Neural cell (in vitro differentiated cells): ENCODE results near the gene RPL38. TPM values are rescaled to one million over a fixed set of nuclear protein-coding genes. Genes with fewer than 3 reads are reported as not detected.

ENCODE experiments used
- H2AFZ ChIP-seq: fragments of 200-600, 300-800 bp; sonication (generic), shearing (Covaris generic); 2 replicates; pipeline ENCODE4 v1.6.0; 2014; ENCODE audit warnings: low read depth, mild to moderate bottlenecking, antibody characterized with exemption, low read length, moderate library complexity
- H3F3A ChIP-seq: fragments of 200-600 bp; shearing (Covaris generic); 2 replicates; pipeline ENCODE4 v1.6.1; 2016; ENCODE audit warnings: mild to moderate bottlenecking, moderate library complexity, mixed read lengths, antibody characterized with exemption, low read length; ENCODE audit not compliant: insufficient read depth, poor library complexity, severe bottlenecking
- H3K27ac ChIP-seq: fragments of 200-600, 300-800 bp; sonication (generic), shearing (Covaris generic); 2 replicates; pipeline ENCODE4 v1.5.1; 2014; ENCODE audit warnings: mild to moderate bottlenecking, low read length, moderate library complexity
- H3K27me3 ChIP-seq: fragments of 300-800, 200-600 bp; sonication (generic), shearing (Covaris generic); 2 replicates; pipeline ENCODE4 v1.6.0; 2014; ENCODE audit warnings: mild to moderate bottlenecking, low read depth, low read length, moderate library complexity; ENCODE audit not compliant: insufficient read depth
- H3K36me3 ChIP-seq: fragments of 300-800, 200-600 bp; sonication (generic), shearing (Covaris generic); 2 replicates; pipeline ENCODE4 v1.5.1; 2014; ENCODE audit warnings: mild to moderate bottlenecking, antibody characterized with exemption, low read length, moderate library complexity; ENCODE audit not compliant: insufficient read depth
- H3K4me2 ChIP-seq: fragments of 300-800, 200-600 bp; sonication (generic), shearing (Covaris generic); 2 replicates; pipeline ENCODE4 v1.6.0; 2014; ENCODE audit warnings: mild to moderate bottlenecking, low read length
- H3K4me3 ChIP-seq: fragments of 300-800, 200-600 bp; sonication (generic), shearing (Covaris generic); 2 replicates; pipeline ENCODE4 v1.5.1; 2014; ENCODE audit warnings: mild to moderate bottlenecking, low read length, moderate library complexity
- H3K79me2 ChIP-seq: fragments of 200-600 bp; shearing (Covaris generic); replicated peaks from 2 replicates; pipeline ENCODE4 v1.6.0; 2014; ENCODE audit warnings: mild to moderate bottlenecking, low read length, moderate library complexity; ENCODE audit not compliant: insufficient read depth
- H3K9ac ChIP-seq: fragments of 300-800, 200-600 bp; sonication (generic), shearing (Covaris generic); 2 replicates; pipeline ENCODE4 v1.6.1; 2016; ENCODE audit warnings: mild to moderate bottlenecking, low read length, mixed read lengths
- H3K9me2 ChIP-seq: fragments of 200-600 bp; shearing (Covaris generic); 2 replicates; pipeline ENCODE4 v1.6.1; 2016; ENCODE audit warnings: mild to moderate bottlenecking, low read length, mixed read lengths; ENCODE audit not compliant: insufficient read depth
- H3K9me3 ChIP-seq: fragments of 200-600, 300-800 bp; sonication (generic), shearing (Covaris generic); 2 replicates; pipeline ENCODE4 v1.6.1; 2016; ENCODE audit warnings: mild to moderate bottlenecking, mixed run types, low read length, moderate library complexity, mixed read lengths
- H4K20me1 ChIP-seq: fragments of 200-600 bp; shearing (Covaris generic); 2 replicates; pipeline ENCODE4 v1.6.1; 2016; ENCODE audit warnings: mild to moderate bottlenecking, mixed run types; ENCODE audit not compliant: insufficient read depth
- CTCF ChIP-seq: fragments of 450-650 bp; IDR thresholded peaks from 2 replicates; pipeline ENCODE4 v1.5.1; 2014; ENCODE audit warnings: antibody characterized with exemption, mild to moderate bottlenecking, moderate library complexity; ENCODE audit not compliant: poor library complexity, severe bottlenecking
- EP300 ChIP-seq: fragments of 450-650 bp; conservative IDR thresholded peaks from 2 replicates; pipeline ENCODE4 v1.6.1; 2014; ENCODE audit warnings: antibody characterized with exemption, mild to moderate bottlenecking, moderate library complexity; ENCODE audit not compliant: poor library complexity, severe bottlenecking
- EZH2 ChIP-seq: fragments of 200-600, 300-800 bp; shearing (Covaris generic), sonication (generic); IDR thresholded peaks from 2 replicates; pipeline ENCODE4 v1.6.1; 2014; ENCODE audit warnings: antibody characterized with exemption, low read length, borderline replicate concordance, mild to moderate bottlenecking; ENCODE audit not compliant: insufficient read depth, poor library complexity, severe bottlenecking
- MXI1 ChIP-seq: fragments of 450-650 bp; conservative IDR thresholded peaks from 2 replicates; pipeline ENCODE4 v1.6.1; 2014; ENCODE audit warnings: antibody characterized with exemption, mild to moderate bottlenecking; ENCODE audit not compliant: poor library complexity, severe bottlenecking
- RAD21 ChIP-seq: fragments of 450-650 bp; conservative IDR thresholded peaks from 2 replicates; pipeline ENCODE4 v1.6.1; 2014; ENCODE audit warnings: antibody characterized with exemption, mild to moderate bottlenecking, moderate library complexity
- TAF1 ChIP-seq: IDR thresholded peaks from 2 replicates; pipeline ENCODE4 v1.6.1; 2012; ENCODE audit warnings: low read depth
- polyA plus RNA-seq: library from polyadenylated mRNA; depleted of rRNA; stranded (reverse); fragments of >200 nt; gene quantifications from 2 replicates; pipeline ENCODE4 v1.2.3, GENCODE V29; 2014
- TF ChIP-seq, protein P1 (sequence below): IDR thresholded peaks from 2 replicates; pipeline ENCODE4 v1.6.1; 2012; ENCODE audit warnings: borderline replicate concordance

The RPL38 gene
- polyA plus RNA-seq, 1 donor from 2014 or later: 378 TPM

- Histone ChIP-seq H3K79me2 (no peaks in the 10 kb centered on the region), H3K4me3 (no peak overlapping the region), H4K20me1 (no peaks in the 10 kb centered on the region), H3K9ac (no peak overlapping the region), H3K36me3 (no peaks in the 10 kb centered on the region), H2AFZ (no peak overlapping the region), H3K27ac (no peak overlapping the region), H3F3A (no peaks in the 10 kb centered on the region), H3K9me3 (no peaks in the 10 kb centered on the region), H3K9me2 (no peaks in the 10 kb centered on the region), H3K27me3 (no peaks in the 10 kb centered on the region), H3K4me2 (no peak overlapping the region)
- TF ChIP-seq RAD21: no peak
- TF ChIP-seq TAF1: no peak
- no peak for TF ChIP-seq MXI1
- TF ChIP-seq, protein P1, sequence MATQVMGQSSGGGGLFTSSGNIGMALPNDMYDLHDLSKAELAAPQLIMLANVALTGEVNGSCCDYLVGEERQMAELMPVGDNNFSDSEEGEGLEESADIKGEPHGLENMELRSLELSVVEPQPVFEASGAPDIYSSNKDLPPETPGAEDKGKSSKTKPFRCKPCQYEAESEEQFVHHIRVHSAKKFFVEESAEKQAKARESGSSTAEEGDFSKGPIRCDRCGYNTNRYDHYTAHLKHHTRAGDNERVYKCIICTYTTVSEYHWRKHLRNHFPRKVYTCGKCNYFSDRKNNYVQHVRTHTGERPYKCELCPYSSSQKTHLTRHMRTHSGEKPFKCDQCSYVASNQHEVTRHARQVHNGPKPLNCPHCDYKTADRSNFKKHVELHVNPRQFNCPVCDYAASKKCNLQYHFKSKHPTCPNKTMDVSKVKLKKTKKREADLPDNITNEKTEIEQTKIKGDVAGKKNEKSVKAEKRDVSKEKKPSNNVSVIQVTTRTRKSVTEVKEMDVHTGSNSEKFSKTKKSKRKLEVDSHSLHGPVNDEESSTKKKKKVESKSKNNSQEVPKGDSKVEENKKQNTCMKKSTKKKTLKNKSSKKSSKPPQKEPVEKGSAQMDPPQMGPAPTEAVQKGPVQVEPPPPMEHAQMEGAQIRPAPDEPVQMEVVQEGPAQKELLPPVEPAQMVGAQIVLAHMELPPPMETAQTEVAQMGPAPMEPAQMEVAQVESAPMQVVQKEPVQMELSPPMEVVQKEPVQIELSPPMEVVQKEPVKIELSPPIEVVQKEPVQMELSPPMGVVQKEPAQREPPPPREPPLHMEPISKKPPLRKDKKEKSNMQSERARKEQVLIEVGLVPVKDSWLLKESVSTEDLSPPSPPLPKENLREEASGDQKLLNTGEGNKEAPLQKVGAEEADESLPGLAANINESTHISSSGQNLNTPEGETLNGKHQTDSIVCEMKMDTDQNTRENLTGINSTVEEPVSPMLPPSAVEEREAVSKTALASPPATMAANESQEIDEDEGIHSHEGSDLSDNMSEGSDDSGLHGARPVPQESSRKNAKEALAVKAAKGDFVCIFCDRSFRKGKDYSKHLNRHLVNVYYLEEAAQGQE: no peak
- no peak for TF ChIP-seq EZH2
These were observed 38.9 kb upstream of the RPL38 start for GRCh38 chr17:74164446-74165045.

DNA sequence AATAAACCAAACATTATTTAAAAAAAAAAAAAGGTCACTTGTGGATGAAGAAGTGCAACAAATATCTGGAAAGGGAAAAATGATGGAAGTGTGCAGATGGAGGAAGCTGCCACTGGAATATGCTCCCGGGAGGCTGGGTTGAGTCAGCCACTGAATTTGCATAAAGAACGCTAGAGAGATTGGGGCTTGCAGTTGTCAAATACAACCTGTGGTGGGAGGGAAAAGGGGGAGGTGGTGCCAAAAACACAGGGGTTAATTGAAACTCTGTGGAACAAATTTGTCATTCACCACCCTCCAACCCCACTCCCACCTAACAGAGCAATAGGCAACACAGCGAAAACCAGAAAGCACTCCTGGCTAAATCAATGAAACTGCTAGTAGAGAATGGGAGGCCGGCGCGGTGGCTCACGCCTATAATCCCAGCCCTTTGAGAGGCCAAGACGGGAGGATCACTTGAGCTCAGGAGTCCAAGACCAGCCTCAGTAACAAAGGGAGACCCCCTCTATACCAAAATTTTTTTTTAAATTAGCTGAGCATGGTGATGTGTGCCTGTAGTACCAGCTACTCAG, 37.6 kb upstream of the RPL38 start:
- Histone ChIP-seq H3K79me2 (no peaks in the 10 kb centered on the region), H2AFZ (no peak overlapping the region), H3K27ac (no peak overlapping the region), H4K20me1 (no peaks in the 10 kb centered on the region), H3K4me2 (no peak overlapping the region), H3F3A (no peaks in the 10 kb centered on the region), H3K36me3 (no peaks in the 10 kb centered on the region), H3K9me3 (no peaks in the 10 kb centered on the region), H3K9ac (no peak overlapping the region), H3K9me2 (no peaks in the 10 kb centered on the region), H3K4me3 (no peak overlapping the region), H3K27me3 (no peaks in the 10 kb centered on the region)
- TF ChIP-seq EZH2 (no peak), RAD21 (no peak), CTCF (no peak), MXI1 (no peak), EP300 (no peak)
- TF ChIP-seq, protein P1: no peak
